Activated CD4-positive, alpha-beta T cell treated with anti-CD3 and anti-CD28 coated beads for 24 hours (primary cell): ENCODE data around the gene LMF1.
A peak's percentile ranks its signal among the peaks of the same experiment; 100 is the strongest.
"Not testable (repeated sequence)": the region's sequence is repeated elsewhere in the genome, so short reads cannot be mapped to it uniquely, and the experiment has no call there.

ENCODE experiments used
- DNase-seq, 2 donors: peaks; one replicate each; pipeline ENCODE4 v3.0.0-alpha.2; 2020; ENCODE audit warnings: low read depth in 2 of 2

The LMF1 gene

DNA sequence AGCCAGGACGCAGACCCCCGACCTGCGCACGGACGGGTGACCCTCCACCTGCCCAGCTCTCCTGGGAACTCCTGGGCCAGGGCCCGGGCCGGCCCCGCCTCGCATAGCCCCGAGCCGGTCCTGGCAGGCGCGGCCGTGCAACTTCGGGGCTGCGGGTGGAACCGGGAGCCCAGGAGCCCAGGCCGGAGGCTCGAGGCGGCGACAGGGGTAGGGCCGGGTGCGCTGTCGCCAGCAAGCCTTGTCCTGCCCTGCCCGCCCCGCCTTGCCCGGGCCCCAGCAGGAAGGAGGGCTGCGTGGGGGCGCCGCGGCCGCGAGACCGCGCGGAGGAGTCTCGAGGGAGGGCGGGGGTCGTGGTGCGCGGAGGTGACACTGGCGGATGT, 408 bp downstream of the LMF1 start:
- no peak for DNase-seq

DNA sequence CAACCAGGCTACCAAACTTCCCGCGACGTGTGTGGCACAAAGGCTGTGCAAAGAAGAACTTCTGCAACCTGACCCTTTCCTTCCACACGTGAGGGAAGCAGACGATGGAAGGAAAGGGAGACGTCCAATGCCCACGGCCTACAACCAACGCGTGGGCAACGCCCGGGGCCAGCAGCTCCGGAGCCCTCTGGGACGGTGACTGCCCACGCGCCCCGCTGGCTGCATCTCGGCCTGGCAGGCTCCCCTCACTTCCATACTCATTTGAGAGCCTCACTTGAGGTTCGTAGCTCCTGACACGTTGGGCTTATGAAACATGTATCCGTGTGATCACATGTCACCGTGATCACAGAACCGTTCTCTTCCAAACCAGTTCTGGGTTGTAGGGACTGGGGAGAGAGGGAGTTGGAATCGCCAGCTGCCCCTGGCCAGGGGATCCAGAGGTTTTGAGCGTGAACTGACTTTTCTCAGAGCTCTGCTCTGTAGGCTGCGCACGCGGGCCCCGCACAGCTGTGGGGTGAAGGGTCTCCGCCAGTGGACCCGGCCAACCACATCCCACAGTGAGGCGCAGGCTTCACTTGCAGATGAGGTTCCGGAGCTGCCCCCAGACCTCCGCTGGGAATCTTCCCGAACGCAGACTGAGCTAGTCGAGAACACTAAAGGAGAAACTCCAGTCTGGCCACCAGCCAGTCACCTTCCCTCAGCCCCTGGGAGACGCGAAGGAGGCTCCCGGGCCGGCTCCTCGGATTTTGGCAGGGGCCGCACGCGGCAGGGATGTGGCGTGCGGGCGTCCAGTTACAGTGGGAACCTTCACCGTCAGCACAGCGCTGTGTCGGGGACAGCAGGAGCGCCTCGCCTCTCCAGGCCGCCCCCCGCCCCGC, 1.0 kb downstream of the LMF1 start:
- DNase-seq, result no peak

DNA sequence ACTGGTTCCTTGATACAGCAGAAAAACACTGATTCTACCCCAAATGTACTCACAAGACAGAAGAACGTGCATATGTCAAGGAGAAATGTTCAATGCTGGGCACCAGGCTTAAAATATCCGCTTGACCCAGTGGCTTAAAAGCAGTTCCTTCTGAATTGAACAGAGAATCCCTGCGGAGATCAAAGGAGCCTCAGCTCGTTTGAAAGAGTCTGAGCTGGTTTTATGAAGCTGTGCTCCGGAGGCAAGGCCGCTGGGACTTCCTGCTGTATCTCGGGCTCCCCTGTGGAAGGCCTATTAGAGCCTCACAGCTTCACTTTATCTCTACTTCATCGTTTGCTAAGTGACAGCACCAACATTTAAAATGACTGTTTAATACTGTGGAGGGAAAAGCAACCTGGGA, 2.2 kb downstream of the LMF1 start:
- no peak for DNase-seq

DNA sequence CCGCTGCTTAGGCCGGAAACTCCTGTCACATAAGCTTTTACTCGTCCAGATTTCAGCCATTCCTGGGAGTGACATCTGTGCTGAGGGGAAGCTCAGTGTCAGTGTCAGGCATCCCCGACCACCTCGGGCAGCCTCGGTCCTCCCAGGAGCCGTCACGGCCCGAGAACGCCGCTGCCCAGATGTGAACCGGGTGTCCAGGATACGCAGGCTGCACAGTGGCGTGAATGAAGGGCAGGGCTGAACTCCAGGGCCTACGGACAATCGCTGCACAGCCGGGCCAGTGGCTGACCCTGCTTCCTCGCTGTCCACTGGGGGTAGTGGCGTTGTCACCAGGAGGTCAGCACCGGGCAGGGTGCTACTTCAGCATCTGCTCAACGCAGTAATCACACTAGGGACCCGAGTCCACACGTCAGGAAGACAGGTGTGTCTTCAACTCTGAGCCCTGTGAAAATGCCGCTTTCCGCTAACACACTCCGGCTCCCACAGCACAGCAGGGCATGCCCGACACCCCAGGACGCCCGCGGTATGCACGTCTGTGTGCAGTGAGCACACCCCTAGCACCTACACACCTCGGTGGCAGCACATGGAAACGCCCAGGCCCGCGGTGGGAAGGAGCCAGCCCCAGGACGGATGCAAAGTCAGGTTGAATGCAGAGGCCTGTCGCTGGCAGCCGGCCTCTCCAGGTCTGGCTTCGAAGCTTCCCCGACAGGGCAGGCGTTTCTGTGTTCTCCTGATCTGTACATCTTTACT, 3.1 kb downstream of the LMF1 start:
- no peak for DNase-seq

DNA sequence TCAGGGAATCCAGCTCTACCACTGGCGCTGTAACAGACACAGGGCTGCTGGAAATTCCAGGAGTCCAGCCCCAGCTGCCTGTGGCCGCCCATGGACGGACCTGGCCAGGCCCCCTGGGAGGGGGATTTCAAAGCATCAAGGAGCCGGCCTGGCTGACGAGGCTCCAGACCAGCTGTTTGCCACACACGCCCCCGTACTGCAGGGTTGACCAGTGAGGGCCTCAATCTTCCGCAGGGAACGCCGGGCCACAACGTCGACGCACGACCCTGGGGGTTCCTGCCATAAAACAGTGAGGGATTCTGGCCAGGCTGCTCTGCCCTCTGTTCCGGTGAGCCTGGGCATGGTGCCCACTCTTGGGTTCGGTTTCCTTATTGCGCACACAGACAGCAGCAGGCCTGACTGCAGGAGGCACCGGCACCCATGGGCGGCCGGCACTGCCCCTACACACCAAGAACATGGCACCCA, 3.7 kb downstream of the LMF1 start:
- DNase-seq, result no peak

DNA sequence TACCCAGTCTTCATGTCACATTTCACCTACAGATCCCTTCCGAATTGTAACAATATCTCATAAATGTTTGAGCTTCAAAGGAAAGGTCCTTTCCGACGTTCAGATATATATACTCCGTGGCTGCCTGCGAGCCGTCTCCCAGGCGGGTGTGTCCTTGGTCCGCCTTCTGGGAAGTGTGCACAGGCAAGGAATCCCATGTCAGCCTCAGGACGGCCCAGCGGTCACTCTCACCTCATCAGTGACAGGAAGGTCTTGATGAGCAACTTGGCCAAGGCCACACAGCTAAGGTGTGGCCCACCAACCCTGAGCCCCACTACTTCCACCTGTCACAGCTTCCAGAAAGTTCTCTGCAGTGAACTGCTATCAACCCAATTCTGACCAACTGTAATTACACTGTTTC, 4.3 kb downstream of the LMF1 start:
- DNase-seq, result no peak

DNA sequence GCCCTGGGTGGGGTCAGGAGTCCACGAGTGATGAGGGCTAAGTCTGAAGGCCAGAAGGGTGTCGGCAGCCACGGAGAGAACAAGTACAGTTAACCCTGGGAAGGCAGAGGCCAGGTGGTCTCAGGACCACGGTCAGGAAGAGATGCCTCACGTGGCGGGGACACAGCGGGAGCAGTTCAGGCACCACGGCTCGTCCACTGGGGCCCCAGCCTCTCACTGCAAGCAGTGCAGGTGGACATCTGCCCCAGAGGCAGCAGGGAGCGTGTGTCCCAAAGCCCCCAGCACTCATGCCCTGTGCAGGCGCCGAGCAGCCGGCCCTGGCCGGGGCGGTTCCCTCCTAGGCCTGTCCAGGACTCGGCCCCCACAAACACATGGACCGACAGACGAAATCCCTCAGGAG, 4.7 kb downstream of the LMF1 start:
- DNase-seq, result no peak

DNA sequence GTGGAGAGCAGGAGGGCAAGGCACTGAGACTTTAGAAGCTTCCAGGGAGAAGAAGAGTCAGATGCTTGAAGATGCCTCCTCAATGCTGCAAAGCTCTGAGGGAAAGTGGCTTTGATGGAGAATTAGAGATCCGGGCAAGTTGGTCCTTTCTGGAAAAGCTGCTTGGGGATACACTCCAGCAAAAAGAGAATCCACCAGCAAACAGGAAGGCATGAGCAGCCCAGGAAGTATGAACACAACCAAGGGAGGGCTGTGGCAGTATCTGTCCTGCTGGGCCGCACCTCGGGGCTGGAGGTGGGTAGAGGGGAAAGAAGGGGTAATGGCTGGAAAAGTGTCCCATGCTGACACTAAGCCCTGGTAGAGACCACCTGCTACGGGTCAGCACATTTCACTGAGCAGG, 5.3 kb downstream of the LMF1 start:
- no peak for DNase-seq

DNA sequence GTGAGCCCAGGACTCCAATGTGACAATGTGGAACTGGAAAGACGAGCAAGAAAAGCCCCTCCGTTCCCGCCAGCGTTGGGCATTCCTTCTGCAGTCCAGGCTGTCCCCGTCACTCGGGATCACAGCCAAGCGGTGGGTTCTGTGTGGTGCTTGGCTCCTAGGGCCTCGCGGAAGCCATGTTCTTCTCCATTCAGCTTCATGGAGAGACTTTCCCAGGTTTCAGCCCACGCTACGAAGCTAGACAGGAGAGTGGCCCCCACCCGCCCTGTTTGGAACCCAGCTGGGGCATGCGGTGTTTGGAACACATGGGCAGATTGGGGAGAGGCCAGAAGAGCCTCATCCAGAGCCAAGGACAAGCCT, 5.8 kb downstream of the LMF1 start:
- DNase-seq, result no peak

DNA sequence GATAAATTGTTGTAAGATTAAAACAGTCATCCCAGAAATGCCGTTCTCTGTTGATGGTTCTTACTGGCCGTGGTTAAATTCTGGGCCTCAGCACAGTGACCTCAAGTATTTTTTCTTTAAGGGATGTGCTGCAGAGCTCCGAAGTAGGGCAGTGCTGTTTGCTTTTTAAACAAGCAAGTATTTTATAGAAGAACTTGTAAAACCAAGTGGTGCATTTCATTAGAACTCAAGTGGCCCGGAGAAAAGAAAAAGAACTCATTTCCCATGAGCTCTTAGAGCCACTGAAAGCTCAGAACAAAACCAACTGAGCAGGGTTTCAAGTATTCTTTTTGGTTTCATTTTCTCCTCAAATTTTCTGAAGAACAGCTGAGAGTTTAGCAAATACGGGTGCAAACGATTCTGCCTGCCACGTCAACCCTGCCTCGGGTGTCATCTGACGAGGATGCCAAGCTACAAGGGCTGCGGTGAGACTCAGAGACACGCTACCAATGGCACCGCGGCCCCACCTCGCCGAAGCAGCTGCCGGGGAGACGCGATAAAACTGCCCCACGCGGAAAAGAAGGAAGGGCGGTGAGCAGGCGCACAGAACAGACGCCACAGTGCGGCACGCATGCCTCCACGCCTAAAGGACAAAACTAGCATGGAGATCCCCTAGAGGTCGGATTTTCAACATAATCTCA, 6.3 kb downstream of the LMF1 start:
- peak; percentile 42 to 56 for DNase-seq

DNA sequence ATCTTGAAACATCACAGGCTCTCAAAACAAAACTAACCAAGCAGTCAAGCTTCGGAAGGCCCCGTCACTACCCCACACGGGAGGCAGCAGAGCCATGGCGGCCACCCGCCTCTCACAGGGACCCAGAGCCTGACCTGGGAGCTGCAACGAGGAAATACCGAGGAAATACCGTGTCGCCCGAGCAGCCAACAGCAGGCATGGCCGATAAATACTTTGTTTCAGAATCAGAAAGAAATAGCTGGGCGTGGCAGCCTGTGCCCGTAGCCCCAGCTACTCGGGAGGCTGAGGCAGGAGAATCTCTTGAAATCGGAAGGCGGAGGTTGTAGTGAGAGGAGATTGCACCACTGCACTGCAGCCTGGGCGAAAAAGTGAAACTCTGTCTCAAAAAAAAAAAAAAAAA, 6.9 kb downstream of the LMF1 start:
- no peak for DNase-seq

DNA sequence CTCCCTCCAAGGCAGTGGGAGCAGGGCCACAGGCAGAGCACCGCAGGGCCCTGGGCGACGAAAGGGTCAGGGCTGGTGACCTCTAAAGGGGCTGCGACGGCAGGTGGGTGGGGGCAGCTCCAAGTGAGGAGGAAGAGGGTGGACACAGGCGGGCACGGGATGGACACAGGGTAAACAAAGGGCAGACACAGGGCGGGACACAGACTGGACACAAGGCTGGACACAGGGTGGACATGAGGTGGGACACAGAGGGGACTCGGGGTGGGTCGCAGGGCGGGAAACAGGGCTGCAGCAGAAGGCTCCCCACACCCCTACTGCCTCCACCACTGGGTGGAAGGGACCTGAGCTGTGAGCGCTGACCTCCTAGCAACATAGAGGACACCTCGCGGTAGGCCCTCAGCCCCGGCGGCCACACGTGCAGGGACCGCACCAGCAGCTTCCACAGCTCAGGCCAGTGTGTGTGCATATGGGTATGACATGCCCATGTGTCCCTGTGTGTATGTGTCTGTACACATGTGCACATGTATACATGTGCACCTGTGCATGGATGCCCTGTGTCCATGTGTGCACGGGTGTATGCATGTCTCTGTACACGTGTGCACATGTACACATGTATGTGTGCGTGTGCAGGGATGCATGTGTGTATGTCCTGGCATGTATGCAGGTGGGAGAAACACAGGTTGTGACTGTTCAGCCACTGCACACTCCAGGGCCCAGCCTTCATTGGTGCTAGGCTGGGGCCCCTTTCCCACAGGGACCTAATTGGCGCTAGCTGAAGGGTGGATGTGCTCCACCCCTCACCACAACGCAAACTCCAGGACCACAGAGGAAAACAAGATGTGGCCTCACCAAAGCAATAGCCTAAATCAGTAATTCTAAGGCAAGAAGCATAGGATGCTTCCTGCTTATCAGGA, 7.6 kb downstream of the LMF1 start:
- no peak for DNase-seq

DNA sequence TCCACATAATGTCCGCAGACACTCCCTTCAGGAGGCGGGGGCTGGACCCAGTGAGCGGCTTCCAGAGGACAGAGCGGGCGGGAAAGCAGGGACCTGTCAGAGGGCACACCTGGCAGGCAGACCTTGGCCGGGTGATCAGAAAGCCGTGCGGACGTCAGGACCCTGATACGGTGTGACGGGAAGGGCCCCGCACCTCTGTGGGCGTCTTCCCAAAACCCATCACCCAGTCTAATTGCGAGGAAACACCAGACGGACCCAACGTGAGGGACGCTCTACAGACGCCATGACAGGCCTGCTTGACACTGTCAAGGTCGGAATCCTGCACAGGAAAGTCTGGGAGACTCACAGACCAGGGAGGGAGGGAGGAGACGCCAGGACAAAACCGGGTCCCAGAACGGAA, 8.4 kb downstream of the LMF1 start:
- no peak for DNase-seq

DNA sequence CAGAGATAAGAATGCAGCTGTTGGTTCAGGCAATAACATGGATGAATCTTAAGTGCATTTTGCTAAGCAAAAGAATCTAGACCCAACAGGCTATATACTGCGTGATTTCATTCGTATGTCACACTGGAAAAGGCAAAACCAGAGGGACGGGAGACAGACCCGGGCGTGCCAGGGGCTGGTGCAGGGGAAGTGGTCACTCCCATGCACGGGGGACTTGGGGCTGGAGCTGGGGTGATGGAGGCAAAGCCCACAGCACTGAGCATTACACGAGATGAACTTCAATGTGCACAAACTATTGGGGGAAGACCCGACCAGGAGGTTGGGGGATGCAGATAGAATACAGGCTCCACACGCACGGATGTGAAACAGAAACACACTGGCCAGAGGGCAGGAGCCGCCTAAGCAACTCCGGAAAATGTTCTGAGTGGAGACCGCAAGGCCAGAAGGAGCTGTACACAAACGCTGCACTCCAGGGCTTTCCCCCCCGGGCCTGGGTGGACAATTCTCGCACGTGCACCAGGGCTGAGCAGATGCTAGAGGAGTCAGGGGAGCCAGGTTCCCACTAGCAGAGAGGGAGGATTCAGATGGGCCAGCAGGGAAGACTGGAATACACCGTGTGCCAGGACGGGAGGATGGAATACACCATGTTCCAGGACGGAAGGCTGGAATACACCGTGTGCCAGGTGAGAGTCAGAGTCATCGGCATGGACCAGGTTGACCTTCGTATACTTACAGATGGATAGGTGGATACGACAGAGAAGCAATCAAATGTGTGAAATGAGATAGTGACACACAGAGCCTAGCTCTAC, 11.3 kb downstream of the LMF1 start:
- no peak for DNase-seq

DNA sequence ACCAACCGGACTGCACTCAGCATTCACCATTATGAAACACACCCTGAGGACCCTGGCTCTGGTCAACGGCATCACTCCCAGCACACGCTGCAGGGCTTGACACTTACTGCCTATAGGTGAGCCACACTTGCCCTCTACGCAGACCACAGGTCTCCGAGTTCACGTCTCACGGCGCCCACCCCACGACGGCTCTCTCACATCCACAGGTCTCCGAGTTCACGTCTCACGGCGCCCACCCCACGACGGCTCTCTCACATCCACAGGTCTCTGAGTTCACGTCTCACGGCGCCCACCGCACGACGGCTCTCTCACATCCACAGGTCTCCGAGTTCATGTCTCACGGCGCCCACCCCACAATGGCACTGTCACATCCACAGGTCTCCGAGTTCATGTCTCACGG, 15.0 kb downstream of the LMF1 start:
- not testable (repeated sequence) for DNase-seq

DNA sequence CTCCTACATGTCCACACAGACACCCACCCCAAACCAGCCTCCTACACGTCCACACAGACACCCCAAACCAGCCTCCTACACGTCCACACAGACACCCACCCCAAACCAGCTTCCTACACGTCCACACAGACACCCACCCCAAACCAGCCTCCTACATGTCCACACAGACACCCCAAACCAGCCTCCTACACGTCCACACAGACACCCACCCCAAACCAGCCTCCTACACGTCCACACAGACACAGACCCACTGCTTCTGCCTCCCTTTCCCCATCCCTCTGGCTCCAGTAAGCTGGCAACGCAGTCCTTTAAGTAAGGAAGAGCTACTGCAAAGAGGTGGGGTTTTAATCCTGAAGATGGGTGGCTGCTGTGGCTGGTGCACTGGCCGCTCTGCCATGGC, 17.0 kb downstream of the LMF1 start:
- not testable (repeated sequence) for DNase-seq

DNA sequence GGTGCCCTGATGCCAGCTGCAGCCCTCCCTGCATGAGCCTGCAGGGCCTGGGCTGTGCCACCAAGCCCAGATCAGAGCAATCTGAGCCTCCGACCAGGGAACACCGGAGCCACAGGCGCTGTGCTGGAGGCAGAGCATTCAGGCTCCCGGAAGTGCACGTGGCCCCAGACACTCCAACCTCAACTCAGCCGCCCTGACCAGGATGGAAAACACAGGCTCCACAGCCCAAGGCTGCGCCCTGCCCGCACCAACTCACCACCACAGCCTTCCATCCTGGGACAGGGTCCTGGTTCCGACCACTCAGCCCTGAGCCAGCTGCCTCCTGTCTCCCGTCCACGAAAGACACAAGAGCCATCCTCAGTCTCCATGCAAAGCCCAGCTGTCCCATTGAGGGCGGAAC, 18.5 kb downstream of the LMF1 start:
- no peak for DNase-seq

DNA sequence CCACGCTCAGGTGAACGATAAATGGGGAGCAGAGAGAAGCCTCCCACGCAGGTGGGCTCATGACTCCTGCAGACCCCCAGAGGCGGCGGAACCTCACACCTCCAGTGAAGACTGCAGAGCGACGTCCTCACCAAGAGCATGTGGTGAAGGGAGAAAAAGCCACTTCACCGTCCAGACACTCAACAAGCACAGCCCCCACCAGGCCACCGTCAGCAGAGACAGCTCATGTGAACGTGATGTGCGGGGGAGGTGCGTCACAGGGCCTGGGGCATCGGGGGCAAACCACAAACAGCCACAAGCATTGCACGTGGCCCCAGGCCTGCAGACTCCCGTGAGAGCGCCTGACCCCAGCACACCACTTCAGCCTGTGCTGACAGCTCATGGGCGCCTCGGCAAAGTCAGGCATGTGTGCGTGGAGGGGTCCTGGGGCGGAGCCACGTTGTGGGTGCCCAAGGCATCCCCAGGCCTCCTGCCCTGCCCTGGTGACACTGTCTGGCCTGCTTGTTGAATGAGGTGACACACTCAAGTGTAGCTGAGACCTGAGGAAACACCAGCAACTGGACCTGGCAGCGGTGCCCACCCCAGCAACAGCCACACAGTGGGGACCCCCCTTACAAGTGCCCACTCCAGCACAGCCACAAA, 19.0 kb downstream of the LMF1 start:
- DNase-seq, result no peak

DNA sequence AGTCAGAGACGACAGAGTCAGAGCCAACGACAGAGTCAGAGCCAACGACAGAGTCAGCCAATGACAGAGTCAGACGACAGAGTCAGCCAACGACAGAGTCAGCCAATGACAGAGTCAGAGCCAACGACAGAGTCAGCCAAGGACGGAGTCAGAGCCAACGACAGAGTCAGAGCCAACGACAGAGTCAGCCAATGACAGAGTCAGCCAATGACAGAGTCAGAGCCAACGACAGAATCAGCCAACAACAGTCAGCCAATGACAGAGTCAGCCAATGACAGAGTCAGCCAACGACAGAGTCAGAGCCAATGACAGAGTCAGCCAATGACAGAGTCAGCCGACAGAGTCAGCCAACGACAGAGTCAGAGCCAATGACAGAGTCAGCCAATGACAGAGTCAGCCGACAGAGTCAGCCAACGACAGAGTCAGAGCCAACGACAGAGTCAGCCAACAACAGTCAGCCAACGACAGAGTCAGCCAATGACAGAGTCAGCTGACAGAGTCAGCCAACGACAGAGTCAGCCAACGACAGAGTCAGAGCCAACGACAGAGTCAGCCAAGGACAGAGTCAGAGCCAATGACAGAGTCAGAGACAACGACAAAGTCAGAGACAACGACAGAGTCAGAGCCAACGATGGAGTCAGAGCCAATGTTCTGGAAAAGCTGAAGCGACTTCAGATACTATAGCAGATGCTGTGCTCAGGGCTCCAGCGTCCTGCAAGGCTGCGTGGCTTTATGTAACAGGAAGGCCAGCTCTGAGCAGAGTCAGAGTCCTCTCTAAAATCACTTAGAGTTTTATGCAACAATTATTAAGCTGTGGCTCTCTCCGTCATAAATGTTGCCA, 19.8 kb downstream of the LMF1 start:
- DNase-seq, result not testable (repeated sequence)
